Activated CD8-positive, alpha-beta T cell treated with anti-CD3 and anti-CD28 coated beads for 36 hours (primary cell): ENCODE measurements around the gene OR4X2. TPM values are rescaled to one million over a fixed set of nuclear protein-coding genes. Genes with fewer than 3 reads are reported as not detected.
"Not testable (repeated sequence)": the region's sequence is repeated elsewhere in the genome, so short reads cannot be mapped to it uniquely, and the experiment has no call there.

Experiments
- ATAC-seq: fragments of 200-7000 bp; cut with Tn5 transposase; one replicate; pipeline ENCODE4 v1.10.0; 2021; ENCODE audit warnings: mild to moderate bottlenecking, moderate library complexity
- CTCF ChIA-PET: fragments of 350-600 bp; sonication (Branson Sonifier 250); formaldehyde crosslinking; loops from one replicate; lab custom pipeline; 2021; ENCODE audit warnings: antibody characterized with exemption; lab: Charles Lee
- POLR2A ChIA-PET: fragments of 350-600 bp; sonication (Branson Sonifier 250); formaldehyde crosslinking; loops from one replicate; lab custom pipeline; 2021; ENCODE audit warnings: antibody characterized with exemption; lab: Charles Lee
- DNase-seq: peaks from one replicate; pipeline ENCODE4 v3.0.0-alpha.2; 2020
- H3K27ac Mint-ChIP-seq: one replicate; pipeline ENCODE4 v1.8.0; 2021; ENCODE audit warnings: mild to moderate bottlenecking, mixed read lengths
- H3K27me3 Mint-ChIP-seq: one replicate; pipeline ENCODE4 v1.8.0; 2021; ENCODE audit warnings: mixed read lengths
- H3K36me3 Mint-ChIP-seq: one replicate; pipeline ENCODE4 v1.8.0; 2021; ENCODE audit warnings: low read depth, mixed read lengths
- H3K4me1 Mint-ChIP-seq: one replicate; pipeline ENCODE4 v1.8.0; 2021; ENCODE audit warnings: low read depth, mixed read lengths
- H3K4me3 Mint-ChIP-seq: one replicate; pipeline ENCODE4 v1.8.0; 2021; ENCODE audit warnings: mild to moderate bottlenecking, moderate library complexity, mixed read lengths
- H3K9me3 Mint-ChIP-seq: one replicate; pipeline ENCODE4 v1.8.0; 2021; ENCODE audit warnings: mixed read lengths
- intact Hi-C: fragments of 100-400 bp; cut with micrococcal nuclease; formaldehyde crosslinking; loops from one replicate; pipeline ENCODE4 v1.10.0; 2022
- total RNA-seq, 2 experiments: library from RNA; stranded (reverse); gene quantifications; one replicate each; pipeline ENCODE4 v1.2.3, GENCODE V29; 2021
- TF ChIP-seq, protein P1 (sequence below): fragments of 200-600 bp; IDR thresholded peaks from one replicate; pipeline ENCODE4 v1.8.0; 2022; ENCODE audit warnings: antibody characterized with exemption, mild to moderate bottlenecking

Gene OR4X2, protein sequence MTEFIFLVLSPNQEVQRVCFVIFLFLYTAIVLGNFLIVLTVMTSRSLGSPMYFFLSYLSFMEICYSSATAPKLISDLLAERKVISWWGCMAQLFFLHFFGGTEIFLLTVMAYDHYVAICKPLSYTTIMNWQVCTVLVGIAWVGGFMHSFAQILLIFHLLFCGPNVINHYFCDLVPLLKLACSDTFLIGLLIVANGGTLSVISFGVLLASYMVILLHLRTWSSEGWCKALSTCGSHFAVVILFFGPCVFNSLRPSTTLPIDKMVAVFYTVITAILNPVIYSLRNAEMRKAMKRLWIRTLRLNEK
- total RNA-seq = not detected

DNA sequence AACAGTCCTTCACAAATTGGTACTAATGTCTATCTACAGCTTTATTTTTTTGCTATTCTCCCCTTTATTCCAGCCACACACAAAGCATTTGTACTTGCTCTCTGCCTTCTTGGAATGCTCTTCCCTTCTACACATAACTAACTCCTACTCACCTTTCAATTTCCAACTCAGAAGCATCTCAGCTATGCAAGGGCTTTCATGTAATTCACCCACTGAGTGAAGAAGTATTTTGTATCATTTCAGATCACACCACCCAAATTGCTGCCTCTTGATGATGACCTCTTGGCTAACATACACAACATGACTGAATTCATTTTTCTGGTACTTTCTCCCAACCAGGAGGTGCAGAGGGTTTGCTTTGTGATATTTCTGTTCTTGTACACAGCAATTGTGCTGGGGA is at the start of gene OR4X2:
Gene OR4X2 (plus strand): TSS at position 301 of the 400 bp plus-strand sequence. CDS start 0 bp downstream, at position 301.
- H3K27me3 Mint-ChIP-seq = peaks cover 11% of the 10 kb centered on the region
- intact Hi-C loops = no loop called here
- peaks cover 2% of the 10 kb centered on the region for H3K36me3 Mint-ChIP-seq
- no peaks in the 10 kb centered on the region for H3K4me1 Mint-ChIP-seq
- ATAC-seq (no peak), DNase-seq (no peak)
- H3K4me3 Mint-ChIP-seq = no peak within 1 kb of the TSS
- ChIA-PET CTCF (no interaction called here), POLR2A (no interaction called here)
- H3K27ac Mint-ChIP-seq = no peak within 1 kb of the TSS
- TF ChIP-seq, protein P1, sequence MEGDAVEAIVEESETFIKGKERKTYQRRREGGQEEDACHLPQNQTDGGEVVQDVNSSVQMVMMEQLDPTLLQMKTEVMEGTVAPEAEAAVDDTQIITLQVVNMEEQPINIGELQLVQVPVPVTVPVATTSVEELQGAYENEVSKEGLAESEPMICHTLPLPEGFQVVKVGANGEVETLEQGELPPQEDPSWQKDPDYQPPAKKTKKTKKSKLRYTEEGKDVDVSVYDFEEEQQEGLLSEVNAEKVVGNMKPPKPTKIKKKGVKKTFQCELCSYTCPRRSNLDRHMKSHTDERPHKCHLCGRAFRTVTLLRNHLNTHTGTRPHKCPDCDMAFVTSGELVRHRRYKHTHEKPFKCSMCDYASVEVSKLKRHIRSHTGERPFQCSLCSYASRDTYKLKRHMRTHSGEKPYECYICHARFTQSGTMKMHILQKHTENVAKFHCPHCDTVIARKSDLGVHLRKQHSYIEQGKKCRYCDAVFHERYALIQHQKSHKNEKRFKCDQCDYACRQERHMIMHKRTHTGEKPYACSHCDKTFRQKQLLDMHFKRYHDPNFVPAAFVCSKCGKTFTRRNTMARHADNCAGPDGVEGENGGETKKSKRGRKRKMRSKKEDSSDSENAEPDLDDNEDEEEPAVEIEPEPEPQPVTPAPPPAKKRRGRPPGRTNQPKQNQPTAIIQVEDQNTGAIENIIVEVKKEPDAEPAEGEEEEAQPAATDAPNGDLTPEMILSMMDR = no peak
- peaks cover 6% of the 10 kb centered on the region for H3K9me3 Mint-ChIP-seq

DNA sequence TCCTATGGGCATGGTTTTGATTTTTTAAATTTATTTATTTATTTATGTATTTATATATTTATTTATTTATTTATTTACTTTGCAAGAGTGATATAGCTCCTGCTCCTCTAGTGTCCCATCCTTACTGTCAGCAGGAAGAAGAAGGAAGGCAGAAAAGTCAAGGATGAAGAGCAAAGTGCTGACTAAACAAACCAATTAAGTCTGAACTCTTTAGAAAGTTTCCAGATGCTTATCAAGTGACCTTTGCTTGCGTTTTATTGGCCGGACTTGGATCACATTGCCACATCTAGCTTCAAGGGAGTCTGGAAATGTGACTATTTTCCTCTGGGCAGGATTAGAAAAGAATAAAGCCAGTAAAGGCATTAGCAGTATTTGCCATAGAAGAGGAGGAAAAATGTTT is 37.0 kb upstream of the OR4X2 start:
- ATAC-seq = no peak
- Mint-ChIP-seq H3K4me3 (no peak overlapping the region), H3K4me1 (no peaks in the 10 kb centered on the region), H3K27ac (no peak overlapping the region), H3K36me3 (no peaks in the 10 kb centered on the region), H3K9me3 (peaks cover 1% of the 10 kb centered on the region), H3K27me3 (peaks cover 7% of the 10 kb centered on the region)
- ChIA-PET CTCF (interaction anchor here (2.0 kb wide), 1 partner anchor 35 kb away, joined by 6 read pairs; no protein-coding TSS in a partner anchor), POLR2A (no interaction called here)
- no peak for DNase-seq
- intact Hi-C loops = no loop called here
- TF ChIP-seq, protein P1 = no peak

DNA sequence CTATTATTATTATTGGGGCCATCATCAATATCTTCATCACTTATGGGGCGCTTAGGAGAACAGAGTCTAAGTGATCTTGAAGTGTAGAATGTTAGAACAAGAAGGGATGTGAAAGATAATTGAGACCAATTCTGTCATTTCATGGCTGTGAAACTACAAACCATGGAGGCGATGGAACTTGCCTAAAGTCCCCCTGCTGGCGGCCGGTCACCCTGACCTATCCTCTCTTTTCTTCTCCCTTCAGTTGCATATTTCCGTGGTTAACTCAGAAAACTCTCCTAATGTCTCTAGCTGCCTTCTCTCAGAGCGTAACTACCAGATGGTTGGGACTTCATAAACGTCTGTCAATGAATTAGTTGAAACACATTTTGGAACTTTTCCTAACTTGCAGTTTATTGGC is 34.9 kb upstream of the OR4X2 start:
- ATAC-seq = no peak
- peak; percentile 11 for DNase-seq
- intact Hi-C loops = no loop called here
- Mint-ChIP-seq H3K4me3 (no peak overlapping the region), H3K27me3 (peaks cover 6% of the 10 kb centered on the region), H3K27ac (no peak overlapping the region), H3K4me1 (no peaks in the 10 kb centered on the region), H3K36me3 (no peaks in the 10 kb centered on the region), H3K9me3 (no peaks in the 10 kb centered on the region)
- POLR2A ChIA-PET = no interaction called here
- TF ChIP-seq, protein P1 = no peak
- CTCF ChIA-PET = no interaction called here

DNA sequence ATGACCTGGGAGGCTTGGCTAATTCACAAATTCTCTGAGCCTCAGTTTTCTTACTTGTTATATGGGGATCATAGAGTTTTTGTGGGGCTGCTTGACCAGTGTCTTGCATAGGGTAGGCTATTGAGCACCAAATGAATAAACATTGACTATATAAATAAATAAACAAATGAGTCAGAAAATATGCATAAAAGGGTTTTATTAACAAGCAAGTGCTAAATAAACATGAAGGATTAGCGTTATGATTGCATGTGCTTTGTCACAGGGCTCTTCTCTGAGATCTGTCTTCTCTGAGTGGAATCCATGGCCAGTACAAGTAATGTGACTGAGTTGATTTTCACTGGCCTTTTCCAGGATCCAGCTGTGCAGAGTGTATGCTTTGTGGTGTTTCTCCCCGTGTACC is 28.4 kb upstream of the OR4X2 start, which contains the start of gene OR4B1:
Gene OR4B1 (plus strand): TSS at position 301 of the 400 bp plus-strand sequence. CDS start 0 bp downstream, at position 301.
- Mint-ChIP-seq H3K36me3 (no peaks in the 10 kb centered on the region), H3K27ac (no peak within 1 kb of the TSS), H3K4me3 (no peak within 1 kb of the TSS), H3K4me1 (no peaks in the 10 kb centered on the region), H3K9me3 (no peaks in the 10 kb centered on the region), H3K27me3 (no peaks in the 10 kb centered on the region)
- ChIA-PET CTCF (interaction anchor here (1.0 kb wide), 1 partner anchor 43 kb away, joined by 4 read pairs; no protein-coding TSS in a partner anchor), POLR2A (no interaction called here)
- ATAC-seq (no peak), DNase-seq (no peak)
- intact Hi-C loops = no loop called here
- TF ChIP-seq, protein P1 = no peak

DNA sequence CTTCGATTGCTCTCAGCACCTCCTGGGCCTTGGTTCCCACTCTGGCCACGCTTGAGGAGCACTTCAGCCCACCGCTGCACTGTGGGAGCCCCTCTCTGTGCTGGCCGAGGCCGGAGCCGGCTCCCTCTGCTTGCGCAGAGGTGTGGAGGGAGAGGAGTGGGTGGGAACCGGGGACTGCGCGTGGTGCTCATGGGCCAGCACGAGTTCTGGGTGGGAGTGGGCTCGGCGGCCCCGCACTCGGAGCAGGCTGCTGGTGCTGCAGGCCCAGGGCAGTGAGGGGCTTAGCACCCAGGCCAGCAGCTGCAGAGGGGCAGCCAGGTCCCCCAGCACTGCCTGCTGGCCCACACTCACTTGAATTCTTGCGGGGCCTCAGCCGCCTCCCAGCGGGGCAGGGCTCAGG is 16.1 kb upstream of the OR4X2 start:
- TF ChIP-seq, protein P1 = no peak

DNA sequence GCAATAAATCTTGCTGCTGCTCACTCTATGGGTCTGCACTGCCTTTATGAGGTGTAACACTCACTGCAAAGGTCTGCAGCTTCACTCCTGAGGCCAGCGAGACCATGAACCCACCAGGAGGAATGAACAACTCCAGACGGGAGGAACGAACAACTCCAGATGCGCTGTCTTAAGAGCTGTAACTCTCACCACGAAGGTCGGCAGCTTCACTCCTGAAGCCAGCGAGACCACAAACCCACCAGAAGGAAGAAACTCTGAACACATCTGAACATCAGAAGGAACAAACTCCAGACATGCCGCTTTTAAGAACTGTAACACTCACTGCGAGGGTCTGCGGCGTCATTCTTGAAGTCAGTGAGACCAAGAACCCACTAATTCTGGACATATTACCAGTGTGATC is 14.8 kb upstream of the OR4X2 start:
- DNase-seq, H3K4me3 Mint-ChIP-seq, POLR2A ChIA-PET, ATAC-seq, H3K27ac Mint-ChIP-seq, H3K9me3 Mint-ChIP-seq, H3K27me3 Mint-ChIP-seq, H3K36me3 Mint-ChIP-seq, H3K4me1 Mint-ChIP-seq, intact Hi-C loops, CTCF ChIA-PET: not testable (repeated sequence)

More for the DNA sequence above, 16.1 kb upstream of the OR4X2 start:
- Mint-ChIP-seq H3K9me3 (peaks cover 2% of the 10 kb centered on the region), H3K36me3 (no peaks in the 10 kb centered on the region), H3K4me3 (no peak overlapping the region), H3K27ac (no peak overlapping the region), H3K27me3 (no peaks in the 10 kb centered on the region), H3K4me1 (no peaks in the 10 kb centered on the region)
- ChIA-PET CTCF (no interaction called here), POLR2A (no interaction called here)
- ATAC-seq (no peak), DNase-seq (no peak)
- intact Hi-C loops = no loop called here
